Skeletal muscle tissue (tissue), 4 donors: ENCODE measurements around the gene ADGRF5. TPM values are rescaled to one million over a fixed set of nuclear protein-coding genes. Genes with fewer than 3 reads are reported as not detected.
"Not testable (repeated sequence)": the region's sequence is repeated elsewhere in the genome, so short reads cannot be mapped to it uniquely, and the experiment has no call there.

Experiments used
- H3K27ac ChIP-seq: one replicate; pipeline ENCODE4 v1.7.0; 2013; ENCODE audit warnings: mild to moderate bottlenecking, low read depth, low read length, inconsistent platforms
- H3K27me3 ChIP-seq, 3 donors: one replicate each; pipeline ENCODE4 v1.7.0; 2013; ENCODE audit warnings: low read length in 3 of 3; ENCODE audit not compliant: control insufficient read depth in 3 of 3, insufficient read depth in 3 of 3
- H3K36me3 ChIP-seq, 3 donors: one replicate each; pipeline ENCODE4 v1.7.0; 2013; ENCODE audit warnings: low read length in 3 of 3; ENCODE audit not compliant: control insufficient read depth in 3 of 3, insufficient read depth in 3 of 3
- H3K4me1 ChIP-seq, 3 donors: one replicate each; pipeline ENCODE4 v1.7.0; 2013; ENCODE audit warnings: low read length in 3 of 3, mild to moderate bottlenecking in 3 of 3; ENCODE audit not compliant: control insufficient read depth in 3 of 3, insufficient read depth in 3 of 3
- H3K4me3 ChIP-seq, 3 donors: one replicate each; pipeline ENCODE4 v1.7.0; 2013; ENCODE audit warnings: low read length in 3 of 3
- H3K9ac ChIP-seq, 3 donors: one replicate each; pipeline ENCODE4 v1.7.0; 2013; ENCODE audit warnings: low read length in 3 of 3, mild to moderate bottlenecking in 3 of 3, moderate library complexity in 2 of 3, low read depth in 1 of 3
- H3K9me3 ChIP-seq, 3 donors: one replicate each; pipeline ENCODE4 v1.7.0; 2013; ENCODE audit warnings: low read length in 3 of 3; ENCODE audit not compliant: control insufficient read depth in 3 of 3
- total RNA-seq: library from RNA; depleted of rRNA; stranded (reverse); fragments of >200 nt; gene quantifications from one replicate; pipeline ENCODE4 v1.2.3, GENCODE V29; 2014
- donor health status: Osteomylitis.

The ADGRF5 gene
- total RNA-seq, 1 donor from 2014 or later = 26.1 TPM

DNA sequence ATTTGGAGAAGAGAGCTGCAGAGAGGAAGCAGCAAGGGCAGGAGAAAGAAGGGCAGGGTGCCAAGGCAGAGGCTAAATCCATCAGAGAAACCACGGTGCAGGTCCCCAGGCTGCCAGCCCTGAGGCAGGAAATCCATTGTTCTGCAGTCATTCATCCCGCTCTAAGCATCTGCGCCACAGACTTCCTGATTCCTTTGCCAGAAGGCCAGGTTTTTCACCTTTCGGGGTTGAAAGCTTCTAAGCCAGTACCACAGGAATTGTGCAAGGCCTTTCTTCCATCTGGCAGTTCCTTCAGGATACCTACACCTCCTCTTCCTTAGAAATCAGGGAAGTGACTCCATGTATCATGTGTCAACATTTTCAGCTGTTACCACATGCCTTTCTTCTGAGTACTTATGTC is 45.6 kb downstream of the ADGRF5 start:
- H3K27ac ChIP-seq = no peak overlapping the region
- H3K4me1 ChIP-seq = peaks cover 0 to 2% (median 0%) of the 10 kb centered on the region in 3 donors
- H3K36me3 ChIP-seq = no peaks in the 10 kb centered on the region
- no peak overlapping the region for H3K4me3 ChIP-seq
- peaks cover 0 to 2% (median 0%) of the 10 kb centered on the region in 3 donors for H3K27me3 ChIP-seq
- no peaks in the 10 kb centered on the region for H3K9me3 ChIP-seq
- no peak overlapping the region for H3K9ac ChIP-seq

- H3K4me3 ChIP-seq = no peak overlapping the region
- H3K9ac ChIP-seq = no peak overlapping the region
- H3K27ac ChIP-seq = no peak overlapping the region
- H3K9me3 ChIP-seq = no peaks in the 10 kb centered on the region
- H3K36me3 ChIP-seq = peaks cover 0 to 5% (median 0%) of the 10 kb centered on the region in 3 donors
- H3K27me3 ChIP-seq = no peaks in the 10 kb centered on the region
- no peaks in the 10 kb centered on the region for H3K4me1 ChIP-seq
These were observed 54.3 kb downstream of the ADGRF5 start for GRCh38 chr6:46867411-46867810.

DNA sequence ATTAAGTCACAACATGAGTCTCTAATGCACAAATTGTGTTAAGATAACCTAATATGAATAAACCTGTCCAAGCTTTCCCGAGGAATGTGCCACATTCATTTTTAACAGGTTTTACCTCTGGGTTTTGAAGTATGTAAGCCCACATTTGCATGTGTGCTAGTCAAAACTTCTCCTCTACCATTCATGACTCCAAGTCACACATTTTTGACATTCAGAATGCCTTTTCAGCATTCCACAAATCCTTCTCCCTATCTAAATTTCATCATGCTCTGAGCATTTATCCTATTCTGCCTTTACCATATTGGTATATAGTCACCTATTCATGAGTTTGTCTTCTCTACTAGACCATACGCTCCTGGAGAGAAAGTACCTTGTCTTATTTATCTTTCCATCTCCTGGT is 56.5 kb downstream of the ADGRF5 start:
- Histone ChIP-seq H3K9me3 (no peaks in the 10 kb centered on the region), H3K27ac (no peak overlapping the region), H3K4me1 (no peaks in the 10 kb centered on the region), H3K4me3 (no peak overlapping the region), H3K9ac (no peak overlapping the region), H3K27me3 (no peaks in the 10 kb centered on the region), H3K36me3 (peaks cover 0 to 3% (median 0%) of the 10 kb centered on the region in 3 donors)

DNA sequence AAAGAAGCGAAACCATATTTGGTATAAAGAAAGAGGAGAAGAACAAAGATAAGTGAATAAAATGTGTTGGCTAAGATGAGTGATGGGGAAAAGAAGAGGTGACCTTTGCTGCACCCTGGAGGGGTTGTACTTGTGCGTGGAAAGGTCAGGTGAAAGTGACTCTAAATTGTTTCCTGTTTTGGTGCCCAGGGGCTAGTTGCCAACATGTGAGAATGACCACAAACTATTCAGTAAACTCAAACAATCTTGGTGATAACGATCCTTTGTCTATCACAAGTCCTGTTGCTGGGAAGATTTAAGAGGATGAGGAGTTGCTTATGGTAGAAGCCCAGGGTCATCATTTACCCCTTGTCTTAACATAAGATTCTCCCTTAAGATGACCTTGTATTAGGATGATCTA is 57.9 kb downstream of the ADGRF5 start:
- no peaks in the 10 kb centered on the region for H3K4me1 ChIP-seq

GRCh38 chr6:46862381-46862780 is 59.4 kb downstream of the ADGRF5 start:
- Histone ChIP-seq H3K36me3 (peaks cover 0 to 3% (median 0%) of the 10 kb centered on the region in 3 donors), H3K9ac (no peak overlapping the region), H3K4me3 (no peak overlapping the region), H3K9me3 (no peaks in the 10 kb centered on the region), H3K27ac (no peak overlapping the region), H3K27me3 (no peaks in the 10 kb centered on the region), H3K4me1 (no peaks in the 10 kb centered on the region)

More for the DNA sequence above, 57.9 kb downstream of the ADGRF5 start:
- H3K9ac ChIP-seq = no peak overlapping the region
- H3K9me3 ChIP-seq = no peaks in the 10 kb centered on the region
- no peaks in the 10 kb centered on the region for H3K27me3 ChIP-seq
- no peak overlapping the region for H3K4me3 ChIP-seq
- H3K36me3 ChIP-seq = peaks cover 0 to 3% (median 0%) of the 10 kb centered on the region in 3 donors
- no peak overlapping the region for H3K27ac ChIP-seq

DNA sequence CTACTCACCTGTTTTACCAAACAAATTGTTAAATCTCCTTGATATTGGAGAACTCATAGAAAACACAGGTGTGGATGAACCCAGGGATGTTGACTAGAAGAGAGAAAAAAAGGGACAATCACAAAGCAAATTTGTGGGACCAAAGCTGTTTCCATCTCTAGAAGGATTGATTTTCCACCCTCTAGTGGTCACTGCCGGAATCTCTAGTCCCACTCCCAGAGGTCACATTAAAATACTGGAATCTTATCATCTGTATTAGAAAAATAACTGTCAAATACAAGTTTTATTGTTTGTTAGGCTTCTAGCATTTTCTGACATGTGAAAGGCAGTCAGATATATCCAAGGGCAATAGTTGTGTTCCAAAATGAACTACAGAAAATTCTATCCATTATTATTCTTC is 65.8 kb downstream of the ADGRF5 start:
- not testable (repeated sequence) for H3K36me3 ChIP-seq, H3K9me3 ChIP-seq, H3K27me3 ChIP-seq

GRCh38 chr6:46851576-46851975 is 70.2 kb downstream of the ADGRF5 start:
- H3K9ac ChIP-seq, H3K4me1 ChIP-seq, H3K27me3 ChIP-seq, H3K36me3 ChIP-seq, H3K9me3 ChIP-seq, H3K4me3 ChIP-seq, H3K27ac ChIP-seq: not testable (repeated sequence)

More for the DNA sequence above, 65.8 kb downstream of the ADGRF5 start:
- not testable (repeated sequence) for H3K4me1 ChIP-seq, H3K27ac ChIP-seq, H3K4me3 ChIP-seq, H3K9ac ChIP-seq

DNA sequence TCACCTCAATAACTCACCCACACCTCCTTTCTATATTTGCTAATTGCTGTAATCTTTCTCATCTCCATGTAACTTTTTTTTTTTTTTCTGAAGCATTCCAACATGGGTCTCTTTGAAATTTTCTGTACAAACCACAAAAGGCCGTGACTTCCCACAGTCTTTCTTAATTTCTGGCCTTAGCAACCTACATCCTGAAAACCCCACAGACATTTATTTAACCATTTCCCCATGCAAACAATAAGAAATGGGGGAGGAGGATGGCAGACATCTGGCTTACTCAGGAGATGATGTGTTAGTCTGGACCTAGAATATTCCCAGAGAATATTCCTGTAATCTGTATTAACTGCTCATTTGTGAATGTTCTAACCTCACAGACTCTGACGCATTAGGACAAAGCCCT is 70.9 kb downstream of the ADGRF5 start:
- Histone ChIP-seq H3K4me1 (peaks cover 4 to 5% (median 4%) of the 10 kb centered on the region in 3 donors), H3K36me3 (no peaks in the 10 kb centered on the region), H3K4me3 (no peak overlapping the region), H3K27me3 (peaks cover 0 to 5% (median 0%) of the 10 kb centered on the region in 3 donors), H3K27ac (no peak overlapping the region), H3K9me3 (no peaks in the 10 kb centered on the region), H3K9ac (no peak overlapping the region)

DNA sequence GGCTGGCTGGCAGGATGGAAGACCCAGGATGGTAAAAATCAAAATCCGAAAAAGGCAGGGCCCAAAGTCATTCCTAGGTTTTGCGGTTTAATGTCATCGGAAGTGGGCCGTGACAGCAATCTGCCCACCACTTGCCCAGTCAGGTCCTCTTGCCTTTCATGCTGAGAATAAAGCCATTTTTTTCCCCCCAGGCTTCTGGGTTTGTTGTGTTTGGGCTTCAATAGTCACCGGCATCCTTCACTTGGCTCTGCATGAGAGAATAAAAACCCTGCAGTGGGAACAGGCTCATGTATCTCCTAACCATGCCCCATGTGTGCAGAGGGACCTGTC is 72.4 kb downstream of the ADGRF5 start:
- Histone ChIP-seq H3K9me3 (no peaks in the 10 kb centered on the region), H3K9ac (no peak overlapping the region), H3K36me3 (no peaks in the 10 kb centered on the region), H3K4me1 (peaks cover 4 to 5% (median 4%) of the 10 kb centered on the region in 3 donors), H3K27me3 (peaks cover 0 to 5% (median 0%) of the 10 kb centered on the region in 3 donors), H3K27ac (no peak overlapping the region), H3K4me3 (peak overlapping the region in 1 of 3 donors; percentile 18)

GRCh38 chr6:46848684-46849360 is 72.9 kb downstream of the ADGRF5 start:
- H3K4me3 ChIP-seq = peak overlapping the region in 1 of 3 donors; percentile 24
- peaks cover 2 to 5% (median 4%) of the 10 kb centered on the region in 3 donors for H3K4me1 ChIP-seq

More at GRCh38 chr6:46848684-46849360, 72.9 kb downstream of the ADGRF5 start:
- no peaks in the 10 kb centered on the region for H3K9me3 ChIP-seq
- H3K27me3 ChIP-seq = peaks cover 0 to 5% (median 0%) of the 10 kb centered on the region in 3 donors
- H3K27ac ChIP-seq = no peak overlapping the region
- no peak overlapping the region for H3K9ac ChIP-seq
- H3K36me3 ChIP-seq = no peaks in the 10 kb centered on the region
